Head of caudate nucleus (tissue), 42 donors: ENCODE measurements around the gene PDSS2.
"Not testable (repeated sequence)": the region's sequence is repeated elsewhere in the genome, so short reads cannot be mapped to it uniquely, and the experiment has no call there.

Experiments used
- DNase-seq, 42 donors: peaks; one replicate each; pipeline versions ENCODE4 v3.0.0 to v3.0.0-alpha.2; 2020 to 2021; ENCODE audit warnings: mixed read lengths in 7 of 42
- intact Hi-C: fragments of 100-400 bp; cut with DNase I; formaldehyde crosslinking; loops from one replicate; pipeline ENCODE4 v1.15.0; 2022

The PDSS2 gene

GRCh38 chr6:107435798-107436197 lies 23.6 kb downstream of the PDSS2 start:
- intact Hi-C loops, result no loop called here
- no peak for DNase-seq

GRCh38 chr6:107434812-107435211 lies 24.6 kb downstream of the PDSS2 start:
- intact Hi-C loops, result no loop called here
- DNase-seq, result no peak

- DNase-seq, intact Hi-C loops: not testable (repeated sequence)
These were observed 33.4 kb downstream of the PDSS2 start for GRCh38 chr6:107425951-107426350.

- intact Hi-C loops, result no loop called here
- no peak for DNase-seq
These were observed 35.8 kb downstream of the PDSS2 start for GRCh38 chr6:107423474-107423990.

GRCh38 chr6:107421696-107422256 lies 37.6 kb downstream of the PDSS2 start:
- DNase-seq, result no peak
- intact Hi-C loops, result no loop called here

GRCh38 chr6:107419733-107420132 lies 39.6 kb downstream of the PDSS2 start:
- intact Hi-C loops, result no loop called here
- no peak for DNase-seq

GRCh38 chr6:107418118-107418517 lies 41.2 kb downstream of the PDSS2 start:
- intact Hi-C loops, result no loop called here
- no peak for DNase-seq

GRCh38 chr6:107416145-107416544 lies 43.2 kb downstream of the PDSS2 start:
- no peak for DNase-seq
- intact Hi-C loops, result no loop called here

- no peak for DNase-seq
- intact Hi-C loops, result no loop called here
These were observed 45.3 kb downstream of the PDSS2 start for GRCh38 chr6:107413966-107414645.

GRCh38 chr6:107411161-107411560 lies 48.2 kb downstream of the PDSS2 start:
- intact Hi-C loops, result no loop called here
- no peak for DNase-seq

- no peak for DNase-seq
- intact Hi-C loops, result no loop called here
These were observed 49.4 kb downstream of the PDSS2 start for GRCh38 chr6:107409942-107410341.

GRCh38 chr6:107408714-107409113 lies 50.6 kb downstream of the PDSS2 start:
- no peak for DNase-seq
- intact Hi-C loops, result no loop called here

GRCh38 chr6:107405002-107405401 lies 54.4 kb downstream of the PDSS2 start:
- no peak for DNase-seq
- intact Hi-C loops, result no loop called here

GRCh38 chr6:107402533-107402932 lies 56.8 kb downstream of the PDSS2 start:
- intact Hi-C loops, result no loop called here
- no peak for DNase-seq

- intact Hi-C loops, result no loop called here
- no peak for DNase-seq
These were observed 57.8 kb downstream of the PDSS2 start for GRCh38 chr6:107401573-107401972.

GRCh38 chr6:107400616-107401147 lies 58.7 kb downstream of the PDSS2 start:
- intact Hi-C loops, result no loop called here
- no peak for DNase-seq

- intact Hi-C loops, result no loop called here
- DNase-seq, result no peak
These were observed 59.4 kb downstream of the PDSS2 start for GRCh38 chr6:107399935-107400334.

GRCh38 chr6:107398001-107398400 lies 61.4 kb downstream of the PDSS2 start:
- DNase-seq, result no peak
- intact Hi-C loops, result no loop called here

GRCh38 chr6:107396211-107396610 lies 63.2 kb downstream of the PDSS2 start:
- intact Hi-C loops, result no loop called here
- DNase-seq, result no peak

GRCh38 chr6:107392069-107392468 lies 67.3 kb downstream of the PDSS2 start:
- intact Hi-C loops, result no loop called here

More at GRCh38 chr6:107392069-107392468, 67.3 kb downstream of the PDSS2 start:
- no peak for DNase-seq
